Stimulated activated CD8-positive, alpha-beta memory T cell treated with anti-CD3 and anti-CD28 coated beads, Interleukin-2, amount 100 ng/mL, for 48 hours (primary cell): ENCODE results near the gene NUDT10.
A peak's percentile ranks its signal among the peaks of the same experiment; 100 is the strongest.
"Not testable (repeated sequence)": the region's sequence is repeated elsewhere in the genome, so short reads cannot be mapped to it uniquely, and the experiment has no call there.

Experiments used
- DNase-seq, 2 donors: peaks; one replicate each; pipeline ENCODE4 v3.0.0-alpha.2; 2020; ENCODE audit warnings: low read depth in 2 of 2

Gene NUDT10

DNA sequence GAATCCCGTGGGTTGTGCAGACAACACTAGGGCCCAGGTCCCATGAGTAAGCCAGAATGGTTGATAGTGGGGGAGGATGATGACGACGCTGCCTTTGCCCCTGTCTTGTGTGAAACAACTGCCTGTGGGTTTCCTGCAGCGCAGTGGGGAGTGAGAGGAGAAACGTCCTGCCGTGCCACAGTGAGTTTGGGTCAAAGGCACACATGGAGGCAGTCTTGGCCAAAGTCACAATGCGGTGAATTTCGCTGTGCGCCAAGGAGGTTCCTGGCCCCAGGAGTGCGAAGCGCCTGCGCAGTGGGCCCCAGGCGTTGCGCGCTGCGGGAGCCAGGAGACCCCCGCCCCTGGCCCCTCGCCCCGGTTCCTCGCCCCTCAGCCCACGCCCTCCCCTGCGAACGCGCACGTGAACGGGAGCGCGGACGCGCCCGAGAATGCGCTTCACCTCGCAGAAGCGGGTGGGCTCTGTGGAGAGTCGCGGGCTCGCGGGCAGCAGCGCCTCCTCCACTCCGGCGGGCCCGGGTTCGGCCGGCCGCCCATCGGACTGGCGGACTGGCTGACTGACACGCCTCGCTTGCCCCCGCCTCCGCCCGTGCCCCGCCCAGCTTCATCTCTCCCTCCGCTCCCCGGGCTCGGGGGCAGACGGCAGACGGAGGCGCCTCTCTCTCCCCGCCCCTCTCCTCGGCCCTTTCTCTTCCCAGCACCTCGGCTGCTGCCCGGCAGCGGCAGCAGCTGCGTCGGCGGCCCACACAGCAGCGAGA is at the start of gene NUDT10:
NUDT10 (plus strand) TSS at position 635 of the 755 bp plus-strand sequence. CDS start 144 bp downstream, outside the sequence.
- peak; percentile 23 to 33 for DNase-seq

DNA sequence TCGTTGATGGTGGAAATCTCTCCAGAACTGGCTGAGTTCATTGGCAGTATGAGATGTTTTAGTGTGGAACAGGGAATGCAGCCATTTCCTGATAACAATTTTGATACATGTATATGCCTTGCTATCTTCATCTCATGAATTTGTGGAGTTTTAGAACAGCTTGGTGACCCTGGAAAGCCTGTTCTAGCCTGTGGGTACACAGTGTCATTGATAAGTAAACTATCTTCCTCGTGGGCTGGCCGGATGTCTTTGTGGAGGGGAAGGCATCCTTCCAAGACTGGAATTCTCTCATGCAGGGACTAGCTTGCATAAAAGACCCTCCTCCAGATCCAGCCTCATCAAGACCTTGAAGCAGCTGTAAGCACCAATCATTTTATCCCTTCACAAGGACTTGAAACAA is 40.2 kb upstream of the NUDT10 start:
- no peak for DNase-seq

DNA sequence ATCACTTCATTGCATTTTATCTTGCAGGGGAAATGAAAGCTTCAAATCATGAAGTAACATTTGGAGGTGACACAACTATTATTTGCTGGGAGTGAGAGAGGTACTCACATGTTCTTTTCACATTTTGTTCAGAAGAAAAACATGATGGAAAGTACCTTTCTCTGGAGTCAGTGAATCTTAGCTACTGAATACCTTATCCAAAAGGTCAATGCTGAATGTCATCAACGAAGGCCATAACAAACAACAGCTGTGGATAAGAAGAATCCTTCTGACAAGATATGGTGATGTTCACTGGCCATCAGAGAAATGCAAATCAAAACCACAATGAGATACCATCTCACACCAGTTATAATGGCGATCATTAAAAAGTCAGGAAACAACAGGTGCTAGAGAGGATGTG is 36.5 kb upstream of the NUDT10 start:
- no peak for DNase-seq

DNA sequence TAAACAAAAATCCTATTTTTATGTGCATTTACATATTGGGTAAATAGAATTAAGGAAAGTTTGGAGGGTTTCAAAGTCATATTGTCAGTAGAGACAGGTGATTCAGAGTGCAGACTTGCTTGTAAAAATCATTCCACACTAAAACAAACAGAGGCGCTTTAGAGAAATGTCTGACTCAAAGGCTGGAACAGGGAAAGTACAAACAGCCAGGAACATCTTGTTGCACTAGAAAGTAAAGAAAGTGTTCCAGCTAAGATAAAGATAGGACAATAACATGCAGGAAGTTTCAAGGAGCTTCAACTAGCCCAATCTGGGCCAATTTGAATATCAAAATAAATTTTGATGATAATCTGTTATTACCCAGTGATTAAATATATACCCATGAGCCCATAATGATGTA is 16.4 kb upstream of the NUDT10 start:
- DNase-seq: no peak

DNA sequence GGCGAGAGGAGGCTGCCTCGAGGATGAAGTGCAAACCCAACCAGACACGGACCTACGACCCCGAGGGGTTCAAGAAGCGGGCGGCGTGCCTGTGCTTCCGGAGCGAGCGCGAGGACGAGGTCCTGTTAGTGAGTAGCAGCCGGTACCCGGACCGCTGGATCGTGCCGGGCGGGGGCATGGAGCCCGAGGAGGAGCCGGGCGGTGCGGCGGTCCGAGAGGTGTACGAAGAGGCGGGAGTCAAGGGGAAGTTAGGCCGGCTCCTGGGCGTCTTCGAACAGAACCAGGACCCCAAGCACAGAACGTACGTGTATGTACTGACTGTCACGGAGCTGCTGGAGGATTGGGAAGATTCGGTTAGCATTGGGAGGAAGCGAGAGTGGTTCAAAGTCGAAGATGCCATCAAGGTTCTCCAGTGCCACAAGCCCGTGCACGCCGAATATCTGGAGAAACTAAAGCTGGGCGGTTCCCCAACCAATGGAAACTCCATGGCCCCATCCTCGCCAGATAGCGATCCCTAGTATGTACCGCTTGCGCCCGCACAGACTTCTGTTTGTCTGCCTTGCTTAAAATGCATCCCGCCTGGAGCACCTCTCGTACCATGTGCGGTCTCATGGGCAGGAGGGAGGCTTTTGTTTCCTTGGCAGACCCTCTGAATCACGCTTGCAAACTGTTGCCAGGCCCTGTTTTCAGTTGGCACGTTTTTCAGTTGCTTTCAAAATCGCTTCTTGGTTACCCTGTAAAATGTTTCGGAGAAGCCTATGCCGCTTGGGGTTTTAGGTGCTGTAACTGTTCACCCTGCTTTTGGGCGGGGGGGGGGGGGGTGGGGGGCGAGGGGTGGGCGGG is 542 bp downstream of the NUDT10 start:
- not testable (repeated sequence) for DNase-seq

DNA sequence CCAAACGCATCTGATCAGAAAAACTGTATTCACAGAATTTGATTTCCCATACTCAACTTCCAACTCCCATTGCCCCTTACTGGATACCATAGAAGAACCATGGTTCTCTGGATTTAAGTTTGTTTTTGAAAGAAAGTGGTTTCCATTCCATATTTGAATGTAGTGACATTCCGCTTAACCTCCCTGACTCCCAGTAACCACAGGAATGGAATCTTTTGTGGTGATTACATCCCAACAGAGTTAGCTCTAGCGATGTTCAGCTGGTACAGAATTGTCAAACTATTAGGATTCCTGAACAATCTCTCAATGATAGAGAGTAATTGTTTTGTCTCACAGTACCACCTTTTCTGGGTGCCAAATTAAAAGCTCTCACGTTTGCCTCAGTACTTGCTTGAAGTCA is 1.7 kb downstream of the NUDT10 start:
- no peak for DNase-seq

DNA sequence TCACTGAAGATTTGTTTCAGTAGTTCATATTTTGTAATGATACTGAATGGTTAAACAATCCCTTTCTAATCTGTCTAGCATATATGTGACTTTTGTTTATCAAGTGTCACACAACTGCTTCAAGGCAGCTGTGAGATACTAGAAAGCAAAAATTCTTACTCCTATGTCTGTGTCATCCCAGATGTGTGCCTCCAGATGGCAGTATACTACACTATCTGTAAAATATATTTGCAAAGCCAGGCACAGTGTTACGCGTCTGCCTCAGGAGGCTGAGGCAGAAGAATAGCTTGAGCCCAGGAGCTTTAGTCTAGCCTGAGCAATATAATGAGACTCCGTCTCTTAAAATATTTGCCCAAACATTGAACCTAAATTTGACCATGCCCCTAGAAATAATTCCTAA is 4.0 kb downstream of the NUDT10 start:
- no peak for DNase-seq

DNA sequence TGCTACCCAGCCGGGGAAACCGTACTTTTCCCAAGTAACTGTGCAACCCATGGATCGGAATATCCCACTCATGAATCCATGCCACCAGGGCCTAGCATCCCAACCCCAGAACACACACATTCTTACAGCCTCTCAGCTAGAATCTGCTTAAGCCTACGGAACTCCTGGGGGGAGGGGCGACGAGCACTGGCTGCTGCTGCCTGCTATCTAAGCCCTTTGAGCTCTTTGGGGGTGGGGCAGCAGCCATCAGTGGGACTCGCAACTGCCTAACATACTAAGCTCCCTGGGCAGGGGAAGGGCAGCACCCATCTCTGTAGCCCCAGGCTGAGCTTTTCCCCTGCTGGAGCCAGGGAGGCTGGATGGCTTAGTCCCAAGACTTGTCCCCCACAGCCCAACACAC is 28.6 kb downstream of the NUDT10 start:
- DNase-seq: no peak

DNA sequence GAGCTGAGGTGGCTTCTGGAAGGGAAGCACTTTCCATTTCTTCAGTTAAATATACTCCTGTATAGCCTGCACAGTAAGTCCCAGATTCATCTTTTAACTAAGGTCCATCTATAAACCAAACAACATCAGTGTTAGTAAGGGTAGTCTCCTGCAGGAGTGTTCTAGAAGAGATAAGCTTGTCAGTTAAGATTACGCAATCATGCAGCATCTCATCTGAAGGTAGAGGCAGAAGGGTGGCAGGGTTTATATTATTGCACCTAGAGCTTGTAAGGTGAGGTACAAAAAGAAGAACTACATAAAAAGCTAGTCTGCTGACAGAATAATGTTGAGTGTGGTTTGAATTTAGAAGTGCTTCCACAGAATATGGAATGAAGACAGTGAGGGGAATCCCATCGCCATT is 44.0 kb downstream of the NUDT10 start:
- DNase-seq: no peak
